Caki2 (cell line): ENCODE measurements around the gene BMP7. TPM values are rescaled to one million over a fixed set of nuclear protein-coding genes. Genes with fewer than 3 reads are reported as not detected.
A peak's percentile ranks its signal among the peaks of the same experiment; 100 is the strongest.

Experiments used
- DNase-seq: peaks from one replicate; pipeline ENCODE4 v3.0.0-alpha.2; 2015; ENCODE audit warnings: low read depth
- in situ Hi-C: cut with HindIII; loops from 2 replicates; pipeline ENCODE4 v1.10.0; 2016; ENCODE audit warnings: low sequenced_read_pairs, low pct_unique_long_range_greater_than_20kb, mixed read lengths
- total RNA-seq: library from RNA; depleted of rRNA; stranded (reverse); fragments of >200 nt; shearing (Covaris generic); gene quantifications from 2 replicates; pipeline ENCODE4 v1.2.3, GENCODE V29; 2014; ENCODE audit warnings: low replicate concordance

Gene BMP7
- total RNA-seq, 1 experiment from 2014 or later: 0.24 TPM

DNA sequence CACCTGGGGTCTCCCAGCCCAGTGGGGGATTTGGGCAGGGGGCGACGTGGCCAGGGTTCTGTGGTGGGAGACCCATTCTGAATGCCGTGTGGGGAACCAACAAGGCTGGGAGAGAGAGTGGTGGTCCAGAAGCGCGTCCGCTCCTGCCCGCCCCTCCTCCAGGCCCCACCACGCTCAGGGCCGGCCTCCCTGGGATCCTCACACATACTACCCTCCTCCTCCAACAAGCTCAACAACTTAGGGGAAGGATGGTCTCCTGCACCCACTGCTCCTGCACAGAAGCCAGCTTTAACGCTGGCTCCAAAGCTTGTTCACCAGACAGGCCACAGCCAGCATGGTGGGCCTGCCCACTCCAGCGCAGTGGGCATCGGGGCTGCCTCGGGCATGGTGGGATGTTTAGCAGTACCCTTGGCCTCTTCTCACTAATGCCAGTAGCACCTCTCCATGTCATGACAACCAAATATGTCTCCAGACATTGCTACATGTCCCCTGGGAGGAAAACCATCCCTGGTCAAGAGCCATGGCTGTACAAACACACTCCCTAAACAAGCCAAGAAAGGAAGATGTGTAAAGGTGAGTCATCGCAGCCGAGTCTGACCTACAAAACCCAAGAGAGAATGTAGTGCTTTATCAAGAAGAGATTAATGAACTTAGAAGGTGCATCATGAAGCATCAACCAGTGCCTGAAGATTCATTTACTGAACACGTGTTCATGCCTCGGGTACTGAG lies 75.7 kb downstream of the BMP7 start:
- DNase-seq: peak; percentile 15
- in situ Hi-C loops: no loop called here

DNA sequence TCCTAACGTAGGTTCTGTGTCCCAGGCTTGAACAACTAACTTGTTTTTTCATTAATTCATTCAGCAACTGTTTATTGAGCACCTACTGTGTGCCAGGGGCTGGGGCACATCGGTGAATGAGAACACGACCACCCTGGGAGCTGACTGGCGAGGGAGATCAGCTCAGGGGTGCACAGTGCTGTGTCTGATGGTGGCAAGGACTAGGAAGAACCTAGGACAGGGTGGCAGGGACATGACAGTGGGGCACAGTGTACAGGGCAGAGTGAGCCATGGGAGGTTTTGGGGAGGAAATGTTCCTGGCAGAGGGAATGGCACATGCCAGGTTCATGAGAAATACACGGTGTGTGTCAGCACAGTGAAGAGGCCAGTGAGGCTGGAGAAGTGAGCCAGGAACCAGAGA lies 76.7 kb downstream of the BMP7 start:
- DNase-seq: no peak
- in situ Hi-C loops: no loop called here

GRCh38 chr20:57188576-57189079 lies 77.8 kb downstream of the BMP7 start:
- in situ Hi-C loops: no loop called here
- DNase-seq: no peak

GRCh38 chr20:57188056-57188455 lies 78.4 kb downstream of the BMP7 start:
- DNase-seq: no peak
- in situ Hi-C loops: no loop called here

DNA sequence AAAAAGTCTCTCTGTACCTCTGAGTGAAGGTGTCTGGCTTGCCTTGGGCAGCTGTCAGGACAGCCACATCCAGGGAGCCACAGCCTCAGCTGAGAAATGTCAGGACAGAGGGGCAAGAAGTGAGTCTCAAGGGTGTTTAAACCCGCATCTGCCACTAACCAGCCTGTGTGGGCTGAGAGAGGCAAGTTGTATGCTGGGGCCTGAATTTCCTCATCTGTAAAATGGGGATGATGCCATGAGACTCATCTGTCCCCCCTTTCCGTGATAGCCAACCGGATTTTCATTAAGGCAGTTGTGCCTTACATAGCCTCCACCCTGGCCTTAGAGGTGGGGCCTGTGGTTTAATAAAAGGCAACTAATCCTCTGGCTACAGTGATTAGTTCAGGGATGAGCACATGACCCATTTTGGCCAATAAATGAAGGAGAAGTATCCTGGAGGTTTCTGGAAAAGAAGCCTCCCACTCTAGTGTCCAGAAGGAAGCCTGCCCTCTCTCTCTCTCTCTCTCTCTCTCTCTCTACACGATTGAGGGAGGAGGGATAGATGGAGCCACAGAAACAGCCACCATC lies 79.3 kb downstream of the BMP7 start:
- DNase-seq: no peak
- in situ Hi-C loops: no loop called here

GRCh38 chr20:57186192-57186591 lies 80.2 kb downstream of the BMP7 start:
- DNase-seq: no peak
- in situ Hi-C loops: no loop called here

- in situ Hi-C loops: no loop called here
- no peak for DNase-seq
Measured at GRCh38 chr20:57185188-57185743, 81.2 kb downstream of the BMP7 start.

DNA sequence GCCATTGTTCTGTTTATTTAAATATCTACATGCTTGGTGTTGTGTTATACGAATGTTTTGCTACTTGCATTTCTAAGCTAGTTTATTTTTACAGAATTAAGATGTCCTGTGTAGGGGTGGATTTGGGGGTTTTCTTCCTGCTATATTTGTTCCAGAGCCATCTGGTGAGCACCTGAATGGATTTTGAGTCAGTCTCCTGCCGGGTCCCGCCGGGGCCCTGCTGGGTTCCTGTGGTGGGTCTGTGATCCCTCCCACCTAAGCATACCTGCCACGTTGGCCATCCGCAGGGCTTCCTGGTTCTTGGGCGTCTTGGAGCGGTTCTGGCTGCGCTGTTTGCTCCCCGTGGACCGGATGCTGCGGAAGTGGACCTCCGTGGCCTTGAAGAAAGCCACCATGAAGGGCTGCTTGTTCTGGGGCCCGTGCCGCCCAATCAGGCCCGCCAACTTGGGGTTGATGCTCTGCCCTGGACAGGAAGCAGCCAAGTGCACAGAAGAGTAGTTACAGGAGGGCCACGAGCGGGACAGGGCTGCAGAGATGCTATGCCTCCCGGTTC lies 82.9 kb downstream of the BMP7 start:
- DNase-seq: no peak
- in situ Hi-C loops: no loop called here

DNA sequence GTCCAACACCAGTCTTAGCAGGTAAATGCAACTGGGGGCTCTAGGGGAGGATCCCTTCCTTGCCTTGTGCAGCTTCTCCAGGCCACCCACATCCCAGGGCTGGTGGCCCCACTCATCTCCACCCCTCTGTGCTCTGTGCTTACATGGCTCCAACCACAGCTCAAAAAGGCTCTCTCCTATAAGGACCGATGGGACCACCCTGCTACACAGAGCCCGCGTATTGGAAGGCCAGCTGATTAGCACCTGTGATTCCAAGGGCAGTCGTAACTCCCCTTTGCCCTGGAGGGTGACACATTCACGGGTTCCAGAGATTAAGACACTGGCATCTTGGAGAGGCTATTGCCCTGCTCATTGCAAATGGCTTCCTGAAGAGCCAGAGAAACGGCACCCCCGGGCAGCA lies 84.8 kb downstream of the BMP7 start:
- in situ Hi-C loops: no loop called here

DNA sequence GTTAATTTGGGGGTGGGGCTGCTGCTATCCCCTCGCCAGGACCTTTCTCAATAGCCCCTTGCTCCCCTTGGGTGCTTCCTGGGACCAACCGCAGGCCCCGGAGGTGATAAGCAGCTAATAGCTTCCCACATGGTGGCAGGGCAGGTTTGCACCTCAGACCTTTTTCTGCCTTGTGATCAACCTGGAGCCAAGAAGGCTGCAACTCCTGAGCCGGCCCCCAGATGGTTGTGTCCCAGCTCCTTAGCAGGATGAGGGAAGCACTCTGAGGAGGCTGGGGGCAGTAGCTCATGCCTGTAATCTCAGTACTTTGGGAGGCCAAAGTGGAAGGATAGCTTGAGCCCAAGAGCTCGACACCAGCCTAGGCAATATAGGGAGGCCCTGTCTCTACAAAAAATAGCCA lies 85.5 kb downstream of the BMP7 start:
- in situ Hi-C loops: no loop called here
- DNase-seq: no peak

More for the DNA sequence above, 84.8 kb downstream of the BMP7 start:
- DNase-seq: no peak

GRCh38 chr20:57180387-57180786 lies 86.1 kb downstream of the BMP7 start:
- no peak for DNase-seq
- in situ Hi-C loops: no loop called here

- no peak for DNase-seq
- in situ Hi-C loops: no loop called here
Measured at GRCh38 chr20:57179265-57179664, 87.2 kb downstream of the BMP7 start.

DNA sequence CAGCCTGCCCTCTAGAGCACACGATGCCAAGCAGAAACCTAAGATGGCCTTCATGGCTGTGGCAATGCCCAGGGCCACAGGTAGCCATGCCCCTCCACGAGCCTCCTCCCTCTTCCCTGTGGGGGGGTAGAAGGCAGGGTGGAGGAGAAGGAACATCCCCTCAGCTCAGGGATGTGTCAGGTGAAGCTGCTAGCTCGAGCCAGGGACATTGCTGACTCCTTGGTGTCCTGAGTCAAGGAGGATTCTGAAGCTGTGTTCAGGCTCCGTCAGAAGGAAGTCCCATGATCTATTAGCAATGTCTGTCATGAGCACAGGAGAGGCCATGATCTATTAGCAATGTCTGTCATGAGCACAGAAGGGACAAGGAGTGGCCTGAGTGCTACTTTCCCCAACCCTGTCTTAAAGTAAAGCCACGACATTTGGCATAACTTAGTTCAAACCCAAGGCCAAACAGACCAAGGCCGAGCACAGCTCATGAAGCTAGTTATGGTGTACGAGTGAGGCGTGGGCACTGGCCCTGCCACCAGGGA lies 87.8 kb downstream of the BMP7 start:
- DNase-seq: no peak

DNA sequence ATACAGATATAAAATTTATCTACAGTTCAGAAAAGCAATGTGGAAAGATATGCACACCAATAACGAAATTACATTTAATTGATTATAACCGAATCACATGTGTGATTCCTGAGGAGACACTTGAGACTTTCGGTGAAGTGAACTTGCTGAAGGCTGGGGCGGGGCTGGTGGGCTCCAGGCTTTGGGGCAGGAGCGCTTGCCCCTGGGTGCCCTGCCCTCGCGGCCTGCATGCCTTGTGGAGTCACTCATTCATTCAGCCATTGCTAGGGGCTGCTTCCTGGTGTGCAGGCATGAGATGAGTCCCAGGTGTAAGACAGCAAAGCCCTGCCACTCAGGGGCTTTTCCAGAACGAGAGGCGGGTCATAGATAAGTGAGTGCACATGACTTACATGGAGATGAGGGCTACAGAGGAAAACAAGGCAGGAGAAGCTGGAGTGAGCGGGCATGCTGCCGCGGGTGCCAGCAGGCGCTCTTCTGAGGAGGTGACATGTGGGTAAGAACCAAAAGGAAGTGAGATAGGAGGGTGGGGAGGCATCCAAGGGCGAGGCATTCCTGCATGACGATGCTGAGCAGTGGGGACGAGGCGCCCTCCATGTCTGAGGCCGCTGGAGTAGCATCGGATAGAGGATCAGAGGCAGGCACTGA lies 88.7 kb downstream of the BMP7 start:
- in situ Hi-C loops: no loop called here
- no peak for DNase-seq

More for the DNA sequence above, 87.8 kb downstream of the BMP7 start:
- in situ Hi-C loops: no loop called here

GRCh38 chr20:57176842-57177241 lies 89.6 kb downstream of the BMP7 start:
- no peak for DNase-seq
- in situ Hi-C loops: no loop called here

- in situ Hi-C loops: no loop called here
- DNase-seq: no peak
Measured at GRCh38 chr20:57175397-57176010, 90.9 kb downstream of the BMP7 start.

- in situ Hi-C loops: no loop called here
- no peak for DNase-seq
Measured at GRCh38 chr20:57174737-57175136, 91.7 kb downstream of the BMP7 start.

DNA sequence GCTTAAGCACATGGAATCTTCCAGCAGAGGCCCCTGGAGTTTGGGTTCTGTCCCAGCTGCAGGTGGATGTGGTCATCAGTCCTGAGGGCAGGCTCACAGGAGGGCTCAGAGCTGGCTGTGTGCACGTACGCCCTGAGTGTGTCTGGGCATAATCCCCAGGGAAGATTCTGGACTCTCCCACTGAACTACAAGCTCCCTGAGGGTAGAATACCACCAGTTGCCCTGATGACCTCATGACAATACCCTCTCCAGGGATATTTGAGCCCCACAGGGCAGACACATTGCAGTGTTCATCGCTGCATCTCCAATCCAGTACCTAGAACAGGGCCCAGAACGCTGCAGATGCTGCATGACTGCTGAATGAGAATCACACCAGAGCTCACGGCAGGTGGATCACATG lies 92.5 kb downstream of the BMP7 start:
- no peak for DNase-seq
- in situ Hi-C loops: no loop called here
